IPS-NIHi7 (cell line): ENCODE data around the gene B4GALNT1.
"Not testable (repeated sequence)": the region's sequence is repeated elsewhere in the genome, so short reads cannot be mapped to it uniquely, and the experiment has no call there.

ENCODE experiments used
- DNase-seq: peaks from one replicate; pipeline ENCODE4 v3.0.0; 2012; ENCODE audit warnings: mixed read lengths; ENCODE audit errors: extremely low spot score

B4GALNT1 gene

GRCh38 chr12:57609101-57609780, 23.8 kb downstream of the B4GALNT1 start:
- DNase-seq, result peak; percentile 53

DNA sequence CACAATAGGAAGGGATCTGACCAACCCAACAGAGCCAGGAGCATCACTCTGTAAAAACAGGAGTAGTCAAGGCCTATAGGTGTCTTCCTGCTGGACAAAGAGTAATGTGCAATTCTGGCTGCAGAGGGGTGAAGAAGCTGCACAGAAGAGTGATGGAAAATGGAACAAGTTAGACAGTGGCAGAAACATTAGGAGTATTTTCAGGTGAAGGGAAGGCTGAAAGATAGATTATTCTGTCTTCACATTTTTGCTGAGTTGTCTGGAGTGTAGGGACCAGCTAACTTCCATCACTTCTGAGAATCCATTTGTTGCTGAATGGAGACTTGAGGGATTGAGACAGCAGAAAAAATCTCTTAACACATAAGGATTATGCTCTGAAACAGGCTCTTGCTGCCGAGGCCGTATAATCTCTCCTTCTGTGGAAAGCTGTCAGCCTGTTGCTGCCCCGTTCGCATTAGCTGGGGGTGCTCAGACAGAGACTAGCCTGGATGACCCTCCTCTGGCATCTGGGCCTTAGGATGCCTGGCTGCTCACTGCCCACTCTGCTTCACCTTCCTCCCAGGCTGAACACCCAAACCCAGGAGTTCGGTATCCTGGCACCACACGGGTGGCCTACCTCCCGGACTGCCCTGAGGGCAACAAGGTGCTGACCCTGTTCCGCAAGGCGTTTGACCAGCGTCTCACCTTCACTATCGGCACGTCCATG, 24.9 kb downstream of the B4GALNT1 start:
- DNase-seq, result no peak

DNA sequence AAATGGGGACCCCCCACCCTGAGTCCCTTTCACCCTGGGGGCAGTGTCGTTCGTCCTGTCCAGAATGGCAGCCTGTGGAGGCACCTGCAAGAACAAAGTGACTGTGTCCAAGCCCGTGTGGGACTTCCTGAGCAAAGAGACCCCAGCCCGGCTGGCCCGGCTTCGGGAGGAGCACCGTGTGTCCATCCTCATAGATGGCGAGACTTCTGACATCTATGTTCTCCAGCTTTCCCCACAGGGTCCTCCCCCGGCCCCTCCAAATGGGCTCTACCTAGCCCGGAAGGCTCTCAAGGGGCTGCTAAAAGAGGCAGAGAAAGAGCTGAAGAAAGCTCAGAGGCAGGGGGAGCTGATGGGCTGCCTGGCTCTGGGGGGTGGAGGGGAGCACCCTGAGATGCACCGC, 26.2 kb downstream of the B4GALNT1 start:
- DNase-seq, result no peak

- DNase-seq, result no peak
Measured at GRCh38 chr12:57606399-57606798, 26.6 kb downstream of the B4GALNT1 start.

- no peak for DNase-seq
Measured at GRCh38 chr12:57605811-57606311, 27.1 kb downstream of the B4GALNT1 start.

GRCh38 chr12:57604992-57605810, 27.8 kb downstream of the B4GALNT1 start:
- peak; percentile 38 for DNase-seq

- DNase-seq, result peak; percentile 64
Measured at GRCh38 chr12:57604454-57604991, 28.5 kb downstream of the B4GALNT1 start, which contains the start of gene DTX3. DTX3 (plus strand) TSS chr12:57604824; CDS start chr12:57606518, 1,694 bp downstream.

- DNase-seq, result peak; percentile 46
Measured at GRCh38 chr12:57603815-57604453, 29.1 kb downstream of the B4GALNT1 start.

DNA sequence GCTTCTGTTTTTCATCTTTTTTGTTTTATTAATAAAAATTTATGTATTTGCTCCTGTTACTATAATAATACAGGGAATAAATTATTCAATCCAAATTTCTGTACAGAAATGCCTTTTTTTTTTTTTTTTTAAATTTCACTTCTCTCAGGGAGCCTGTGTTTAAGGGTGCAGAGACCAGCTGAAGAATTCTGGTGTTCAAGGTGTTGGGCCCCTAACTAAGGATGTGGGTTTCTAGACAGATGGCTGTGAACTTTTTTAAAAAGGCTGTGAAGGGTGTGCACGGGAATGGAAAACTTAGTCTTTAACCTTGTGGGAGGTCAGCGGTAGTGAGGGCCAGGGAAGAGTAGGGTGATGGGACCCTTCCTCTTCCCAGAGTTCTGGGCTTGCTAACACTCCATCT, 29.7 kb downstream of the B4GALNT1 start:
- DNase-seq, result no peak

DNA sequence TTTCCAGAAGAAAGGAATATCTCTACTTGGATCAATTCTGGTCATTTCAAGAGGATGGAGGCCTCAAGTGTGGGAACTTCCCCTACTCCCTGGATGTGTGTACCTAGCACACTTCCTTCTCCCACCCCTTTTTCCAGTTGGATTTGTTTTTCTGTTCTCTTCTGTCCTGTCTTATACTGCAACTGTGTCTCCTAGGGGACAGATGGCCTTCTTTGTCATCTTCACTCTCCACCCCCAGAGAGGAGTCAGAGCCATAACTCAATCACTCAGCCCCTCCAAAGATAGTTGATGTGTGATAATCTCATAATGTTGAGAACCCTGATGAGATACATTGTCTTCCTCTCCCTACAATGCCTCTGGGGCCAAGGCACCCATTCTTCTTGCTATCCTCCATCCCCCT, 30.5 kb downstream of the B4GALNT1 start:
- DNase-seq, result no peak

DNA sequence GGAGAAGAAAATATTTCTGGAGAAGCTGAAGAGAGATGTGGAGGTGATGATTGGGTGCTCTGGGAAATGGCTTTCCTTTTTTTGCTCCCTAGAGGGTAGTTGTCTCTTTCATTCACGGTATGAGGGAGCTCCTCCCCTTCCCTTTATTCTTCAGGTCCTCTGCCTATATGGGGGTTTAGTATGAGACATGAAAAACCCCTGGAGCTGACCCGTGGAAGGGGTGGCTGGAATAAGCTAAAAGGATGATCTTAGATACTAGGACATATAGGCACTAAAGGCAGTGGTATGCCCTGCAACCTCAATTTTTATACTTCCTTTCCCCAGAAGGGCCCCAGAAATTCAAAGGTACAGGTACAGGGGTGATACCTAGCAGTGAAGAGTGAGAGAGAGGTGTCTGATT, 32.6 kb downstream of the B4GALNT1 start:
- no peak for DNase-seq

DNA sequence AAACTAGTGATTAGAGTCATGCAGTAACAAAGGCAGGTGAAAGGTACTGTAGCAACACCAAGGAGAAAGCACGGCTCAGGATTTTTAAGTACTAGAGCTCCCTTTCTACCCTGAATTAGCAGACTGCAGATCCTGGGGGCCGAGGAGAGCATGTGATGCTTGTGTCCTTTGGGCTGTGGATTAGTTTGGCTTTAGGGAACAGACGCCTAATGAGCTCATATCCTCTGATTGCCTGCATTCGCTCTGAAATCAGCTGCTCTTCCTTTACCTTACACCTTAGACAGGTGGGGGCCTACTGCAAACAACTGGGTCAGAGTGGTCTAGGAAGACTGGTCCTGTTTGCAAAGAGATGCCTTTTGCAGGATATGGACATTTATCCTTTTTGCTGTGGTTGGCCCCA, 39.8 kb downstream of the B4GALNT1 start:
- DNase-seq, result no peak

- no peak for DNase-seq
Measured at GRCh38 chr12:57592551-57593165, 40.3 kb downstream of the B4GALNT1 start.

DNA sequence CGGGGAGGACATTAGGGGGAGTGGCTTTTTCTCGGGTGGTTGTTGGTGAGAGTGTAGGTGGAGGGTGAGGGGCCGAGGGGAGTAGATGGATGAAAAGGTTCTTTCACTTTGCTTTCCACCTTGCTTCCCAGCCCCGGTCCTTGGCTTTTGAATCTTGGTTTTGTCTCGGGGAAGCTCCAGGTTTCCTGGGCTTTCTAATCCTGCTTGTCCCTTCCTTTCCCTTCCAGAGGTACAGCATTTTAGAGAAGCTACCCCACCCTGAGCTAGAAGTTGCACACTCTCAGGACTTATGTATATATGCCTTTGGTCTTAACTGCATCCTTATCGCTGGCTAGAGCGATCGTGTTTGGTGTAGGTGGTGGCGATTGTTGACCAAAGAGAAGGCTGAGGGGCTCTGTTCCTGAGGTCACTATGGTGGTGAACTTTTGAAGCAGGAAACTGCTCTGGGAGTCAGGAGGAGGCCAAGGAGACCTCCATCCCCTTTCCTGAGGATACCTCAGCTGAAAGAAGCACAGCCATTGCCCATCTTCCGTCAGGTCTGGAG, 41.1 kb downstream of the B4GALNT1 start:
- no peak for DNase-seq

DNA sequence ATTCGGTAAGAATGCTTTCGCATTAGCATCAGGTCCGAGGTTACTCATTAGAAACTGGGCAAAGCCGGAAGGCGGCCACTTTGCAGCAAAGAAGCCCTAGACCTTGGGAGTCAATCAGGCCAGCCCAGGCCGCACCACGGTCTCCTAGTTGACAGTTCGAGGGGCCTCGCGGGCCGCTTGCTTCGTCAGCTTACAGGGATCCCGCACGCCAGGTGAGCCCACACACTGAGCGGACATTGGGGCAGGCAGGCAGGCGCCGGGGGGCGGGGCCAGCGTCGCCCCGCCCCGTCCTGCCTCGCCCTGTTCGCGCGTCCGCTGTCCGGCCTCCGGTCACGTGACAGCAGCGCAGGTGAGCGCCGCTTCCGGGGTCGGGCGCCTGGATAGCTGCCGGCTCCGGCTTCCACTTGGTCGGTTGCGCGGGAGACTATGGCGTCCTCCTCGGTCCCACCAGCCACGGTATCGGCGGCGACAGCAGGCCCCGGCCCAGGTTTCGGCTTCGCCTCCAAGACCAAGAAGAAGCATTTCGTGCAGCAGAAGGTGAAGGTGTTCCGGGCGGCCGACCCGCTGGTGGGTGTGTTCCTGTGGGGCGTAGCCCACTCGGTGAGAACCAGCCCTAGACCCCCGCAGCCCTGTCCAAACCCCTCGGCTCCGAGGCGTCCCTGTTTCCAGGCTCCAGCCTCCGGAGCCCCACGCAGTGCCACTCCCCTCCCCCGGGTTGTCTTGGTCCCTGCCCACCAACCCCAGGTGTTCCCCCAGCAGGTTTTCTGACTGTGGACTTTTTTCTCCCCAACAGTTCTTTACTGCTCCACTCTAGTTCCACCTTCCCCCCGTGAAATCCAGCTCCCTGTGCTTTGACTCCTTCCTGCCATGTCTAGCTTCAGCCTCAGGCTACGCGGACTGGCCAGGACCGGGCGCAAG, 41.9 kb downstream of the B4GALNT1 start, which contains the start of gene PIP4K2C:
Gene PIP4K2C, plus strand, starts transcription at position 329 of the 918 bp plus-strand sequence. Its CDS starts 98 bp downstream, at position 427.
- peak; percentile 98 for DNase-seq

- DNase-seq, result no peak
Measured at GRCh38 chr12:57590479-57590863, 42.5 kb downstream of the B4GALNT1 start.

DNA sequence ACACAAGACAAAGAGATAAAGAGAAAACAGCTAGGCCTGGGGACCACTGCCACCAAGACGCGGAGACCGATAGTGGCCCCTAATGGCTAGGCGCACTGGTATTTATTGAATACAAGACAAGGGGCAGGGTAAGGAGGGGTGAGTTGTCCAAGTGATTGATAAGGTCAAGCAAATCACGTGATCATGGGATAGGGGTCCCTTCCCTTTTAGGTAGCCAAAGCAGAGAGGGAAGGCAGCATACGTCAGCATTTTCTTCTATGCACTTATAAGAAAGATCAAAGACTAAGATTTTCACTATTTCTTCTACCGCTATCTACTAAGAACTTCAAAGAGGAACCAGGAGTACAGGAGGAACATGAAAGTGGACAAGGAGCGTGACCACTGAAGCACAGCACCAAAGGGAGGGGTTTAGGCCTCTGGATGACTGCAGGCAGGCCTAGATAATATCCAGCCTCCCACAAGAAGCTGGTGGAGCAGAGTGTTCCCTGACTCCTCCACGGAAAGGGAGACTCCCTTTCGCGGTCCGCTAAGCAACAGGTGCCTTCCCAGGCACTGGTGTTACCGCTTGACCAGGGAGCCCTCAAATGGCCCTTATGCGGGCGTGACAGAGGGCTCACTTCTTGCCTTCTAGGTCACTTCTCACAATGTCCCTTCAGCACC, 43.9 kb downstream of the B4GALNT1 start:
- DNase-seq, result not testable (repeated sequence)

DNA sequence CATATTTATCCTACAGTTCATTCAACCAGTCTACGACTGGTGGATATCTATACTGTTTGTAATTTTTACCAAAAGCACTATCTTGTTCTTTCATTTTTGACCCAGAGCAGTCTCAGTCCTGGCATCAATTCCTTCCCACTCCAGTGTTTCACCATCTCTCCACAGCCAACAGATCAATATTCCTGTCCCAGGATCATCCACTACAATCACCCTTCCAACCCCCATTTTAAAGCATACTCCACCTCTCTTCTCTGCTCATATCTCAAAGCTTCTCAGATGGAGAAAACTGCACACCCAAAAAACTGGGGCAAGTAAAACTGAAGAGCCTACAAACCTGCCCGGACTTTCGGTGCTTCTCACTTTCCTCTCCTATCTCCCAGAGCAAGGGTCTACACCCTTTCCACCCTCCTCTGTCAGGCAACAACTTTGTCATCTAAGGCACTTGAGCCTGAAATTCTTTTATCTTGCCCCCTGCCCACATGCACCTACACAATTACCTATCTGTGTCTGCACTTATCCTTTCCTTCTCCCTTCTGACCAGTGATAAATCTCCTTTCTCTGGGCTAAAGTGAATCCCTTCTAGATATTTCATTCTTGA, 46.1 kb downstream of the B4GALNT1 start:
- no peak for DNase-seq

GRCh38 chr12:57586128-57586527, 46.9 kb downstream of the B4GALNT1 start:
- no peak for DNase-seq
